HUES48 (cell line): ENCODE measurements around the gene PLXDC2.
"Not testable (repeated sequence)": the region's sequence is repeated elsewhere in the genome, so short reads cannot be mapped to it uniquely, and the experiment has no call there.

Source experiments
- H3K27ac ChIP-seq: one replicate; pipeline ENCODE4 v1.7.0; 2013; ENCODE audit warnings: low read depth, low read length, inconsistent platforms
- H3K27me3 ChIP-seq: 2 replicates; pipeline ENCODE4 v1.6.1; 2013; ENCODE audit warnings: mild to moderate bottlenecking, low read length; ENCODE audit not compliant: control insufficient read depth, insufficient read depth
- H3K36me3 ChIP-seq: 2 replicates; pipeline ENCODE4 v1.6.1; 2013; ENCODE audit warnings: low read length; ENCODE audit not compliant: control insufficient read depth, insufficient read depth
- H3K4me1 ChIP-seq: 2 replicates; pipeline ENCODE4 v1.6.1; 2013; ENCODE audit warnings: mild to moderate bottlenecking, low read length; ENCODE audit not compliant: control insufficient read depth, insufficient read depth
- H3K4me3 ChIP-seq: 2 replicates; pipeline ENCODE4 v1.5.1; 2013; ENCODE audit warnings: mild to moderate bottlenecking, low read depth, low read length
- H3K9ac ChIP-seq: 2 replicates; pipeline ENCODE4 v1.6.1; 2013; ENCODE audit warnings: mild to moderate bottlenecking, low read depth, low read length, moderate library complexity
- H3K9me3 ChIP-seq: 2 replicates; pipeline ENCODE4 v1.6.1; 2013; ENCODE audit warnings: low read length; ENCODE audit not compliant: control insufficient read depth, insufficient read depth

PLXDC2 gene

GRCh38 chr10:19983880-19984565 is 167.8 kb downstream of the PLXDC2 start:
- no peaks in the 10 kb centered on the region for H3K9me3 ChIP-seq
- no peak overlapping the region for H3K4me3 ChIP-seq
- H3K27ac ChIP-seq = no peak overlapping the region
- H3K36me3 ChIP-seq = no peaks in the 10 kb centered on the region
- H3K27me3 ChIP-seq = no peaks in the 10 kb centered on the region
- H3K4me1 ChIP-seq = peaks cover 65% of the 10 kb centered on the region
- no peak overlapping the region for H3K9ac ChIP-seq

GRCh38 chr10:19985745-19986144 is 169.5 kb downstream of the PLXDC2 start:
- peak overlapping the region; percentile 5; the same call in 1 of the 2 replicates for H3K4me3 ChIP-seq
- peak overlapping the region; percentile 24; the same call in 1 of the 2 replicates for H3K9ac ChIP-seq
- H3K36me3 ChIP-seq = no peaks in the 10 kb centered on the region
- peak overlapping the region; percentile 71 for H3K27ac ChIP-seq
- no peaks in the 10 kb centered on the region for H3K27me3 ChIP-seq
- no peaks in the 10 kb centered on the region for H3K9me3 ChIP-seq
- peaks cover 55% of the 10 kb centered on the region for H3K4me1 ChIP-seq

GRCh38 chr10:19986591-19986990 is 170.4 kb downstream of the PLXDC2 start:
- peaks cover 55% of the 10 kb centered on the region for H3K4me1 ChIP-seq
- H3K36me3 ChIP-seq = no peaks in the 10 kb centered on the region
- H3K27ac ChIP-seq = peak overlapping the region; percentile 76
- no peak overlapping the region for H3K4me3 ChIP-seq
- no peak overlapping the region for H3K9ac ChIP-seq
- no peaks in the 10 kb centered on the region for H3K27me3 ChIP-seq
- H3K9me3 ChIP-seq = no peaks in the 10 kb centered on the region

- no peak overlapping the region for H3K9ac ChIP-seq
- no peaks in the 10 kb centered on the region for H3K9me3 ChIP-seq
- no peaks in the 10 kb centered on the region for H3K27me3 ChIP-seq
- H3K36me3 ChIP-seq = no peaks in the 10 kb centered on the region
- H3K4me1 ChIP-seq = peaks cover 48% of the 10 kb centered on the region
- peak overlapping the region; percentile 80 for H3K27ac ChIP-seq
- no peak overlapping the region for H3K4me3 ChIP-seq
Observed at GRCh38 chr10:19987931-19988330, 171.7 kb downstream of the PLXDC2 start.

- H3K36me3 ChIP-seq = no peaks in the 10 kb centered on the region
- peaks cover 12% of the 10 kb centered on the region for H3K4me1 ChIP-seq
- no peak overlapping the region for H3K4me3 ChIP-seq
- no peak overlapping the region for H3K9ac ChIP-seq
- H3K27ac ChIP-seq = no peak overlapping the region
- H3K9me3 ChIP-seq = no peaks in the 10 kb centered on the region
- H3K27me3 ChIP-seq = no peaks in the 10 kb centered on the region
Observed at GRCh38 chr10:19993714-19994315, 177.6 kb downstream of the PLXDC2 start.

GRCh38 chr10:19998482-19998881 is 182.2 kb downstream of the PLXDC2 start:
- Histone ChIP-seq H3K36me3 (peaks cover 13% of the 10 kb centered on the region), H3K27me3 (no peaks in the 10 kb centered on the region), H3K4me3 (no peak overlapping the region), H3K9me3 (no peaks in the 10 kb centered on the region), H3K9ac (no peak overlapping the region), H3K4me1 (peaks cover 21% of the 10 kb centered on the region), H3K27ac (peak overlapping the region; percentile 50)

GRCh38 chr10:19999431-19999830 is 183.2 kb downstream of the PLXDC2 start:
- Histone ChIP-seq H3K27me3 (no peaks in the 10 kb centered on the region), H3K4me1 (peaks cover 26% of the 10 kb centered on the region), H3K9me3 (no peaks in the 10 kb centered on the region), H3K36me3 (peaks cover 13% of the 10 kb centered on the region), H3K4me3 (no peak overlapping the region), H3K27ac (no peak overlapping the region), H3K9ac (no peak overlapping the region)

GRCh38 chr10:20002026-20002425 is 185.8 kb downstream of the PLXDC2 start:
- H3K9me3 ChIP-seq, H3K9ac ChIP-seq, H3K27ac ChIP-seq, H3K4me3 ChIP-seq, H3K27me3 ChIP-seq: not testable (repeated sequence)
- H3K36me3 ChIP-seq = peaks cover 13% of the 10 kb centered on the region
- H3K4me1 ChIP-seq = peaks cover 47% of the 10 kb centered on the region

GRCh38 chr10:20002657-20003056 is 186.4 kb downstream of the PLXDC2 start:
- H3K4me1 ChIP-seq = peaks cover 47% of the 10 kb centered on the region
- no peak overlapping the region for H3K4me3 ChIP-seq
- no peak overlapping the region for H3K9ac ChIP-seq
- H3K27ac ChIP-seq = no peak overlapping the region
- H3K27me3 ChIP-seq = no peaks in the 10 kb centered on the region
- peaks cover 13% of the 10 kb centered on the region for H3K36me3 ChIP-seq
- H3K9me3 ChIP-seq = no peaks in the 10 kb centered on the region

GRCh38 chr10:20004087-20004523 is 187.9 kb downstream of the PLXDC2 start:
- Histone ChIP-seq H3K27ac (peak overlapping the region; percentile 11), H3K9me3 (no peaks in the 10 kb centered on the region), H3K9ac (no peak overlapping the region), H3K27me3 (no peaks in the 10 kb centered on the region), H3K4me3 (no peak overlapping the region), H3K4me1 (peaks cover 32% of the 10 kb centered on the region), H3K36me3 (peaks cover 13% of the 10 kb centered on the region)

GRCh38 chr10:20005638-20006037 is 189.4 kb downstream of the PLXDC2 start:
- Histone ChIP-seq H3K9me3 (no peaks in the 10 kb centered on the region), H3K4me3 (no peak overlapping the region), H3K27ac (no peak overlapping the region), H3K36me3 (peaks cover 13% of the 10 kb centered on the region), H3K27me3 (no peaks in the 10 kb centered on the region), H3K9ac (no peak overlapping the region), H3K4me1 (peaks cover 26% of the 10 kb centered on the region)
